ENCODE measurements around the gene PLB1.

The PLB1 gene

GRCh38 chr2:28619213-28620196, 123.6 kb downstream of the PLB1 start:
- DNase-seq (ENCODE audit: low read depth), result no peak
- no peak overlapping the region for H3K4me3 ChIP-seq (ENCODE audit: low read depth, low read length)
- no peak for TF ChIP-seq CTCF (IDR thresholded peaks at IDR 0.05; ENCODE audit: low read depth, low read length, missing control alignments)

- DNase-seq (ENCODE audit: low read depth), result no peak
- no peak overlapping the region for H3K4me3 ChIP-seq (ENCODE audit: low read depth, low read length)
- TF ChIP-seq CTCF (IDR thresholded peaks at IDR 0.05; ENCODE audit: low read depth, low read length, missing control alignments), result no peak
Observed at GRCh38 chr2:28620291-28620793, 124.5 kb downstream of the PLB1 start.

GRCh38 chr2:28620801-28621171, 124.9 kb downstream of the PLB1 start:
- no peak for TF ChIP-seq CTCF (IDR thresholded peaks at IDR 0.05; ENCODE audit: low read depth, low read length, missing control alignments)
- DNase-seq (ENCODE audit: low read depth), result no peak
- H3K4me3 ChIP-seq (ENCODE audit: low read depth, low read length), result no peak overlapping the region

- no peak for DNase-seq (ENCODE audit: low read depth)
Observed at GRCh38 chr2:28621172-28622100, 125.6 kb downstream of the PLB1 start.

GRCh38 chr2:28622101-28622499, 126.2 kb downstream of the PLB1 start:
- no peak overlapping the region for H3K4me3 ChIP-seq (ENCODE audit: low read depth, low read length)
- no peak for DNase-seq (ENCODE audit: low read depth)
- TF ChIP-seq CTCF (IDR thresholded peaks at IDR 0.05; ENCODE audit: low read depth, low read length, missing control alignments), result no peak

More at GRCh38 chr2:28621172-28622100, 125.6 kb downstream of the PLB1 start:
- no peak for TF ChIP-seq CTCF (IDR thresholded peaks at IDR 0.05; ENCODE audit: low read depth, low read length, missing control alignments)
- H3K4me3 ChIP-seq (ENCODE audit: low read depth, low read length), result no peak overlapping the region

GRCh38 chr2:28623582-28624405, 127.9 kb downstream of the PLB1 start:
- no peak for DNase-seq (ENCODE audit: low read depth)
- no peak for TF ChIP-seq CTCF (IDR thresholded peaks at IDR 0.05; ENCODE audit: low read depth, low read length, missing control alignments)
- H3K4me3 ChIP-seq (ENCODE audit: low read depth, low read length), result no peak overlapping the region
